KG1 (cell line): ENCODE data around the gene HMCN1.
"Not testable (repeated sequence)": the region's sequence is repeated elsewhere in the genome, so short reads cannot be mapped to it uniquely, and the experiment has no call there.

Source experiments
- DNase-seq: peaks from one replicate; lab custom pipeline; 2025; lab: John Stamatoyannopoulos, UW

Gene HMCN1

GRCh38 chr1:186206048-186206570 is 471.9 kb downstream of the HMCN1 start:
- DNase-seq: no peak

GRCh38 chr1:186207391-186208085 is 473.3 kb downstream of the HMCN1 start:
- DNase-seq: no peak

- no peak for DNase-seq
These were observed 474.4 kb downstream of the HMCN1 start for GRCh38 chr1:186208405-186209129.

- no peak for DNase-seq
These were observed 476.1 kb downstream of the HMCN1 start for GRCh38 chr1:186210258-186210657.

GRCh38 chr1:186211583-186211982 is 477.4 kb downstream of the HMCN1 start:
- DNase-seq: not testable (repeated sequence)

- DNase-seq: no peak
These were observed 478.5 kb downstream of the HMCN1 start for GRCh38 chr1:186212568-186213224.

GRCh38 chr1:186213225-186213607 is 479.0 kb downstream of the HMCN1 start:
- DNase-seq: no peak

GRCh38 chr1:186214791-186215190 is 480.6 kb downstream of the HMCN1 start:
- no peak for DNase-seq

GRCh38 chr1:186215636-186216035 is 481.4 kb downstream of the HMCN1 start:
- no peak for DNase-seq

GRCh38 chr1:186218654-186219352 is 484.6 kb downstream of the HMCN1 start:
- no peak for DNase-seq

- DNase-seq: no peak
These were observed 485.9 kb downstream of the HMCN1 start for GRCh38 chr1:186220067-186220466.

- DNase-seq: no peak
These were observed 486.7 kb downstream of the HMCN1 start for GRCh38 chr1:186220911-186221310.

GRCh38 chr1:186225096-186225495 is 490.9 kb downstream of the HMCN1 start:
- DNase-seq: no peak

- no peak for DNase-seq
These were observed 494.6 kb downstream of the HMCN1 start for GRCh38 chr1:186228749-186229148.

- no peak for DNase-seq
These were observed 497.8 kb downstream of the HMCN1 start for GRCh38 chr1:186231861-186232436.

GRCh38 chr1:186234976-186235686 is 500.9 kb downstream of the HMCN1 start:
- no peak for DNase-seq

GRCh38 chr1:186235696-186236095 is 501.5 kb downstream of the HMCN1 start:
- no peak for DNase-seq

- no peak for DNase-seq
These were observed 502.7 kb downstream of the HMCN1 start for GRCh38 chr1:186236921-186237320.

- no peak for DNase-seq
These were observed 505.0 kb downstream of the HMCN1 start for GRCh38 chr1:186239171-186239570.

GRCh38 chr1:186240436-186240835 is 506.2 kb downstream of the HMCN1 start:
- DNase-seq: no peak
